HT-29 (cell line): ENCODE results near the gene AOPEP. TPM values are rescaled to one million over a fixed set of nuclear protein-coding genes. Genes with fewer than 3 reads are reported as not detected.
A peak's percentile ranks its signal among the peaks of the same experiment; 100 is the strongest.

Experiments used
- DNase-seq: peaks from one replicate; pipeline ENCODE4 v3.0.0-alpha.2; 2015; ENCODE audit warnings: low spot score
- small RNA-seq: library from RNA; depleted of rRNA; stranded (forward); fragments of <200 nt; gene quantifications from one replicate; pipeline ENCODE3, GENCODE V24; 2014
- total RNA-seq: library from RNA; depleted of rRNA; stranded (reverse); fragments of >200 nt; shearing (Covaris generic); gene quantifications from 2 replicates; pipeline ENCODE4 v1.2.3, GENCODE V29; 2014; rRNA removed

The AOPEP gene
- total RNA-seq, 1 experiment from 2014 or later = 19.9 TPM

DNA sequence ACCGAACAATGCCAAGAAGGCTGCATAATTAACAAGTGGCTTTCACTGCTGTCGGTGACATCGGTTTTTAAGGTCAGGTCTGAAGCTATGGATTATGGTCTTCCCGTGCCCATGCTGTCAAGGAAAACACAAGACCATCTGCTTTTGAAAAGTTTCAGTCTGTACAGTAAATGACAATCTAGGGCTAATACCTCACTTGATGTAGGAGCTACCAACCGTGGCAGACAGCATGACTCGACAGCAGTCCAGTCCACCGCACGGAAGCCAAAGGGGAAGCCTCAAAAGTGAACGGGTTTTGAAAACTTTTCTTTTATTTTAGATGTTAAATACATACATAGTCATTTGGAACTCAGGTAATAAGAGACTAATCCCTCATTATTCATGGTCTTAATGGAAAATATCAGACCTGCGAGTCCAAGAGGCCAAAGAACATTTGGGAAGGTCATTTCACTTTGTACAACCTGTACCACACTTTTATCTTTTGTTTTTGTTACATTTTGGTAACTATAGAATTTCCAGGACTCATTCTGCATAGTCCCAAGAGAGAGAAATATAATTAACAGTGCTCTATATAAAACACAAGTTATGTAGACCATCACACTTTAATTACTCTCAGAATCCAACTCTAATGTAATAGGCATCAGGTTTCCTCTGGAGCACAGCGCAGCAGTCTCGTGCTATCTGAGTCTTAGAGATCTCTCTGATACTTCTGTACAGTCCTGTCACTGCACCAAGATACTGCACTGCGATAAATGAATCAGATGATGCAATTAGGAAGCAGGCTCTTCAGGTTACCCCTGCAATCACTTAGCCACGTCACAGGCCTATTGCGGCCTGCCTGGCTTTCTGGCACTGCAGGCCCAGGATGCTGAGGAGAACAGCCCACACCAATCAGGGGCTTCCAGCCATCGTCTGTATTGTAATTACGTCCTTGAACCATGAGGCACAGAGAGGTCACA, 406.1 kb downstream of the AOPEP start:
- DNase-seq = no peak

DNA sequence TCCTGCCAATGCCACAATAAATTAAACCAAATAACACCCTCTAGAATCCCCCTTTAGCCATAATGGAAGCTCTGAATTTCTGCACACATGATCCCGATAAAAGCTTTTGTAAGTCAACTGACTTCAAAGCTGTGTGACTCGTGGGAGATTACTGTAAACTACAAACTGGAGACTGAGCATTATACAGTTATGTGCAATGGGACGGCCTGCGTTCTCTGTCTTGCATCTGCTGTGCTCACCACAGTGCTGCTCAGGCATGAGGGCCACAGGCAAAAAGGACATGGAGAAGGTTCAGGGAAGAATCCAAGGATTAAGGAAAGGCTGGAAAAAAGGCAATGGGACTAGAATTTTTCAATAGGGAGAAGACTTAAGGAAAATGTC, 406.8 kb downstream of the AOPEP start:
- DNase-seq = no peak

DNA sequence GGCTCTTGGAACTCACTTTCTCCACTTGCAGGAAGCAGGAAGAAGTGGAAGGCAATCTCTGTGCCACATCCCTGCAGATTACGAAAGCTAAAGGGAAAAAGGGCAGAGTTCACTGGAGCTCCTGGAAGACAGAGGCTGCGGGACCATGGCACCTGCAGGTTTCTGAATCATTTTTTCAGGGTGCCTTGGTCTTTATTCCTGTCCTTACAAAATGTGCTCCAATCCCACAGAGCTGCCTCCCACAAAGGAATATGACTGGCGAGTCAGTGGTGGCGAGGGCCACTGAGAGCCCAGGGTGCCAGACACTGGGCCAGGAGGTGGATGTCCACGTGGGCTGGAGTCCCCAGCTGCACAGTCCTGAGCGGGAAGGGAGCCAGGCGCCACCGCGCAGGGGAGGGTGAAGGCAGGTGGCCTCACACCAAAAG, 408.0 kb downstream of the AOPEP start:
- peak; percentile 47 for DNase-seq

DNA sequence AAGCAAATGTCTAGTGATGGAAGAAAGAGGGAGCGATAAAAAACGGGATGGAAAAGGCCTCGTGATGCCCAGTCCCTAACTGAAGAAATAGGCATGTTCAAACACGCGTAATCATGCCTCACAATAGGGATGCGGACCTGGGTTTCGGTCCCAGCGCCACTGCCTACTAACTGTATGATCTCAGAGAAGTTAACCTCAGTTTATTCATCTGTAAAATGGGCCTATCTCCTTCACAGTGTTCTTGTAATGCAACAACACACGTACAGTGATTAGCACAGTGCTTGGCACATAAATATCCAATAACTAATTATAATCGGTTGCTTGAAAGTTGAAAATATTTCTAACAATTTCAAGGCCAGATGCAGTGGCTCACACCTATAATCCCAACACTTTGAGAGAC, 409.3 kb downstream of the AOPEP start:
- no peak for DNase-seq

Small RNA genes within 50 kb of the gene (small RNA-seq; reads per million reads assigned to genes)
- gene MIR2278 = not detected
- 7.7 reads per million, percentile 86 among the genes with 10 or more reads in this experiment for gene MIR23B
- 234 reads per million, percentile 98 among the genes with 10 or more reads in this experiment for gene MIR27B
- not detected for gene MIR3074
- not detected for gene MIR6081

Other genes with a start within 250 kb of the AOPEP start
- gene PCAT7, start 171.6 kb upstream of the AOPEP start, total RNA-seq = 1.3 and 1.4 TPM in 2 replicates
- gene FBP2, start 132.9 kb upstream of the AOPEP start, total RNA-seq = not detected in 2 replicates
- gene FBP1, start 87.2 kb upstream of the AOPEP start, total RNA-seq = 53.5 and 63.3 TPM in 2 replicates